8988T (cell line): ENCODE measurements around the gene OSBPL10.

Experiments
- DNase-seq: peaks from one replicate; pipeline ENCODE4 v3.0.0; 2011

OSBPL10 gene

GRCh38 chr3:31763731-31764130 is 217.3 kb downstream of the OSBPL10 start:
- no peak for DNase-seq

DNA sequence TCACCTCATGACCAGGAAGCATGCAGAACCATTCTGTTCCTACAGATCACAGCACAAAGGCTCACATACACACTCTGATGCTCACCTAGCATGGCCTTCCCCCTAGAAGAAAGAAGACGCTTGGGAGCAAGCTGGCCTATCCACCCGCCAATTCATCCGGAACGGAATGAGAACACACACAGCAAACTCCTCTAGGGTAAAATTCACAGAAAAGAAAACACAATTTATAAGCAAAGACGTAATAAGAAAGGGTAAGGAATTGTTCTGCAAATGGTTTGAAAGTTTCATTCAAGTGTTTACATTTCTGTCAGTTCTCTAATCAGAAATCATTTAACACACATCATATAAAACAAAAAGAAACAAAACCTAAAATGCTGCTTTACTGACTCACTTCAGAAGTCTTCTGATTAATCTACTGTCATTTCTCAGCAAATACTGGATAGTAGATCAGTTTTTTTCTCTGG is 218.1 kb downstream of the OSBPL10 start:
- DNase-seq, result no peak

DNA sequence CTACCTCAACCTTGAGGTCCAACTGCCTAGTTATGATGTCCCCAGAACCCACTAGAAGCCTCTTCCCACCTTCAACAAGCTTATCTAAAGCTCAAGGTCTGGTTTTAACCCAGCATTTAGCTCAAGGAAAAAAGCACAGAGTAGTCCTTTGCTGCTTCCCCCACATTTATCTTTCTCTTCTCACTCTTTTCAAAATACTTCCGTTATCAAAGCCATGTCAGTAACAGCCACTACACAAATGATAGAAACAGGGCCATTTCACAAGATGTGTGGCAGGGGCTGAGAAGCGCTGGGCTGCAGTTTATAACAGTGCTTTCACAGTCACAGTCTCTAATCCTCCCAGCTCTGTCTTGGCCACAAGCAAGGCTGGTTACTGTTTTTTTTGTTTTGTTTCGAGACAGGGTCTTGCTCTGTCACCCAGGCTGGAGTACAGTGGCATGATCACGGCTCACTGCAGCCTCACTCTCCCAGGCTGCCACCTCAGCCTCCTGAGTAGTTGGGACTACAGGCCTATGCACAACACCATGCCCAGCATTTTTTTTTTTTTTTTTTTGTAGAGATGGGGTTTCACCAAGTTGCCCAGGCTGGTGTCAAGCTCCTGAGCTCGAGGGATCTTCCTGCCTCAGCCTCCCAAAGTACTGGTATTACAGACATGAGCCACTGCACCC is 218.8 kb downstream of the OSBPL10 start:
- no peak for DNase-seq

- DNase-seq, result no peak
Measured at GRCh38 chr3:31760654-31761053, 220.4 kb downstream of the OSBPL10 start.

DNA sequence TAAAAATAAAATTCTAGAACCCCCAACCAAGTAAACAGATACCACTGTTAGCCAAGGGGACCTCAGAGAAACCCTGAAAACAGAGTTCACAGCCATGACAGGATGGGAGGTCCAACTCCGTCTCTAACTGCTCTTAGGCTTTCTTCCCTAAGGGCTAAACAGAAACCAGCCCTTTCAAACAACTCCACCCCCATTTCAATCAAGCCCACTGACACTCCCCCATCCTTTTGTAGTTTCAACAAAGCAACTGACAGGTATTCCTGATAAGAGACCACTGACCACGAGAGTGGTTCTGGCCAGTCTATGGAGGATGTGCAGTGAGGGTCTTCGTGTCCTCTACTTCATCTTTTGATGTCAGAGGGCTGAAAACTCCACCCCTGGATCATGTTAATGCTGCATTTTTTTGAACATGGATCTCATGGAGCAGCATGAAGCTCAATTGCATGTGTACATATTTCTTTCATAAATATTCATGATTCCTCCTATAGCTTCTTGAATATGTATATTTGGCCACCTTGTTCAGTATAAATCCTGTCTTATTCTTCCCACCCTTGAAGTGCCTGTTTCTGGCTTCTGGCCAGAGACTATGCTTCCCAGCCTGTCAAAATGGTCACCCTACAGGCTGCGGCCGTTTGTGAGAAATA is 222.6 kb downstream of the OSBPL10 start:
- DNase-seq, result no peak

DNA sequence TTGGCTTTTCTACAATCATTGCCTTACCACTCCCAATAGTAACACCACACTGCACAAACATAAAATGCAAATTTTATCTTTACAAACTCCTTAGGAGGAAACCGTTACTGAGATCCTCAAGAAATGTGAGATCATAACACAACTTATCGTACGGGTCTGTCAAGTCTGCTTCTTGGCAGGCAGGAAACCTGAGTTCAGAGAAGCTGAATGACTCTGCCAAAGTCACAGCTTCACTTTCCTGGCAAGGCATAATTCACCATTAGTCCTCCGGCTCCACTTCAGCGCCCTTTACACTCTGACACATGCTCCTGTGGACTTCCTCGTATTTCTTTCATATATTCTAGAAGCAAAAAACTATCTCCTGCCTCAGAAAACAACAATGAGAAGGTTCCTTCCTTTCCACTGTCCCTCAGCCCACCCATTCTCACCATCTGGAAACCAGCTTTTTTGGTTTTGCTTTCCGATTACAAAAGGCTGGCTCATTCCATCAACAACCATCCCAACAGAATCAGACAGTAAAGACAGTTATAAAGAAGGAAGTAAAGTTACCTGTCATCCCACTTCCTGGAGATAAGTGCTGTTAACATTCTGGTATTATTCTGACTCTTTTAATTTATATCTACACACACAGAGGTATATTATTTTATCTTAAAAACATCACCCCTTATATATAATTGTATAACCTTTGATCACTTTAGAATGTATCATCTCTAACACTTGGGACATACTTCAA is 225.0 kb downstream of the OSBPL10 start:
- DNase-seq, result no peak

- no peak for DNase-seq
Measured at GRCh38 chr3:31754575-31755278, 226.3 kb downstream of the OSBPL10 start.

GRCh38 chr3:31753050-31753425 is 228.0 kb downstream of the OSBPL10 start:
- no peak for DNase-seq

DNA sequence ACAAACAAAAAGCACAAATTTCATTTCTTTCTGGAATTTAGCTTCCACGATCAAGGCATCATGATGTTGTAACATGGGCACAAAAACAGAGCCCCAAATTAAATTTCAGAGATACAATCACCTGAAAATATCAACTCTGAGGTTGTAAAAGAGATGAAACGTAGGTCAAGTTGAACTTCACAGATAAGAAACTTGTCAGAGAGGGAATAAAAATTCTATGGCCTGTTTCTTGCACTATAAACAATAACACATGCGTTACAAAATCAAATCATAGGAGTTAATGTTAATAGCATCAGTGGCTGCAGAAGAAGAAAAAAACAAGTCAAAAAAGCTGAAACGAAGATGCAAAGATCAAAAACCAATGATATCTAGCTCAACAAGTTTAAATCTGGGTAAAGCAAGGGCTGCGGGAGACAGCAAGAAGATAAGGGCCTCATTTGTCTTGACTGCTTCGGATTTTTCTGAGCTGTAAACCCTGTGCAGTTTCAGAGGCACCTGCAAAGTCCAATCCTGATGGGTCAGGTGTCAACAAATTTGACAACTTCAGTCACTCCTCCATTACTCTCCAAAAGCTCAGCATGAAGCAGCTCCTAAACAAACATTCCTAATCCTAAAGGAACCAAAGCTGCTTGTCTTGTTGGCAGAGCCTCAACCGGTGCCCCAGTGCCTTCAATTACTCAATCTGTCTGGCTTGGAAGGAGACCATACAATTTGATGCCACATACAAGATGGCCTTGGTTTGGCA is 228.6 kb downstream of the OSBPL10 start:
- no peak for DNase-seq

GRCh38 chr3:31750341-31750740 is 230.7 kb downstream of the OSBPL10 start:
- DNase-seq, result no peak

GRCh38 chr3:31748933-31749295 is 232.1 kb downstream of the OSBPL10 start:
- no peak for DNase-seq

- no peak for DNase-seq
Measured at GRCh38 chr3:31748281-31748932, 232.7 kb downstream of the OSBPL10 start.

GRCh38 chr3:31747785-31748184 is 233.3 kb downstream of the OSBPL10 start:
- no peak for DNase-seq

DNA sequence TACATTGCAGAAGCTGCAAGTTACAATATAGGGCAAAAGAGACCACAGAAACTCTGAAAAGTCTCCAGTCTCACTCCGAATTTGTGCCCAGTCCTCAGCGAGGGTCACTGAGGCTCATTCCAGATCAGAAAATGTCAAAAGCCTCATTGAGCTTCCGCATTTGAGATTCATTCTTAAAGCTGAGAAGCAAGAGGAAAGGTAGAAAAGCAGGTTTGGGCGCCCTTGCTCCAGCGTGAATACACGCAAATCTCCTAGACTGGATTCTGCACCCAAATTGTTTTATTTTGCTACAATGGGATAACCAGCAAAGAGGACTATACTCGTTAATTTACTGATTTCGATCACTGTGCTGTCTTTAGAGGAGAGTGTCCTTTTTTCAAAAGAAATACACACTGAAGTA is 236.1 kb downstream of the OSBPL10 start:
- DNase-seq, result no peak

- DNase-seq, result no peak
Measured at GRCh38 chr3:31743331-31744089, 237.6 kb downstream of the OSBPL10 start.

GRCh38 chr3:31740397-31740796 is 240.7 kb downstream of the OSBPL10 start:
- no peak for DNase-seq

DNA sequence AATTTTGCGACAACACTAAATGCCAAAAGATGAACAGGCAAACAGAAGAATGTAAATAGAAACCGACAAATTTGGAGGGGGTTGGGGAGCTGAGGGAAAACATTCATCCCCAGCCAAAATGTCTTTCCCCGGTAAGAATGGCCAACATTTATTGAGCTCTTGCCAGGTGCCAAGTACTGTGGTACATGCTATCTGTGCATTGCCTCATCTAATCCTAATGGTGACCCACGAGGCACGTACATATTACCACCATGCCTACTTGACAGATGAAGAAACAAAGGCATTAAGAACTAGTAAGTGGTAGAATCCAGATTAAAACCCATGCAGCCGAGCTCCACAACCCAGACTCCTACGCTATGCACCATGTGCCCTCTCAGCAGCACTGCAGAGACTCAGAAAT is 242.7 kb downstream of the OSBPL10 start:
- DNase-seq, result no peak

GRCh38 chr3:31735667-31736066 is 245.4 kb downstream of the OSBPL10 start:
- no peak for DNase-seq

GRCh38 chr3:31733234-31733667 is 247.8 kb downstream of the OSBPL10 start:
- DNase-seq, result no peak

DNA sequence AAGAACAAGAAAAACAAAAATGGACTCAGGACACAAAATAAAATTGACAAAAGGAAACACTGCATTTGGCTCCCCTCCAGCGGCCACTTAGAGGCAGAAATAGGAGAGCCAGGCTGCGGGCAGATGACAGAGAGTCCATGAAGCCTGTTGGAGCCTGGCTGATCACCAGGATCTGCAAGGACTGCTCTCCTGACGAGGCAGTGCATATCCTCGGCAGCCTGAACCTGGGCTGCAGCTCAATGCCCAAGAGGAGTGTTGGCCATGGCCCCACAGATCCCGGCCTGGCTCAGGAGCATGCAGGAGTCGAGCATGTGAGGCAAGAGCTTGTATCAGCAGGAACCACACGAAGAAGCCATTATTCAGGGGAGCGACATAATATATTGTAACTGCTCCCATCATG is 248.5 kb downstream of the OSBPL10 start:
- no peak for DNase-seq

DNA sequence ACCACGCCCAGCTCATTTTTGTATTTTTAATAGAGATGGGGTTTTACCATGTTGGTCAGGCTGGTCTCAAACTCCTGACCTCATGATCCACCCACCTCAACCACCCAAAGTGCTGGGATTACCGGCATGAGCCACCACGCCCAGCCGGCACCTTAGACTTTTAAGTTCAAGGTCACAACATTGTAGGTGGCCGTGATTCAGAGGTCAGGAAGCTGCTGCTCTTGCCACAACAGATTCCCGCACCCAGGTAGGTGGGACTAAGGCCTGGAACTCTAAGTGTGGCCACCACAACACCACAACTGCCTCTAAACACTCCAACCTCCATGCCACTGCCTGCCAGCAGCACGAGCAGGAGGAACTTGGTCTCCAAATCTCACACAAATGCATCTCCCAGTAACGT is 251.5 kb downstream of the OSBPL10 start:
- DNase-seq, result no peak
